ENCODE data around the gene DHDH. TPM values are rescaled to one million over a fixed set of nuclear protein-coding genes. Genes with fewer than 3 reads are reported as not detected.
"Not testable (repeated sequence)": the region's sequence is repeated elsewhere in the genome, so short reads cannot be mapped to it uniquely, and the experiment has no call there.

Gene DHDH
- total RNA-seq, 1 donor from 2014 or later = 1.9 TPM

GRCh38 chr19:48915757-48916156 lies 17.7 kb upstream of the DHDH start:
- no peak for DNase-seq (ENCODE audit: low spot score)

GRCh38 chr19:48918071-48918470 lies 15.4 kb upstream of the DHDH start:
- DNase-seq (ENCODE audit: low spot score) = no peak

GRCh38 chr19:48918801-48919247 lies 14.7 kb upstream of the DHDH start:
- DNase-seq (ENCODE audit: low spot score) = no peak

- not testable (repeated sequence) for DNase-seq (ENCODE audit: low spot score)
Observed at GRCh38 chr19:48919271-48919670, 14.2 kb upstream of the DHDH start.

GRCh38 chr19:48920949-48921348 lies 12.6 kb upstream of the DHDH start:
- no peak for DNase-seq (ENCODE audit: low spot score)

- no peak for DNase-seq (ENCODE audit: low spot score)
Observed at GRCh38 chr19:48921721-48922500, 11.6 kb upstream of the DHDH start.

- no peak for DNase-seq (ENCODE audit: low spot score)
Observed at GRCh38 chr19:48922548-48923490, 10.7 kb upstream of the DHDH start.

GRCh38 chr19:48925240-48925843 lies 8.2 kb upstream of the DHDH start:
- DNase-seq (ENCODE audit: low spot score) = no peak

GRCh38 chr19:48925890-48926289 lies 7.6 kb upstream of the DHDH start:
- not testable (repeated sequence) for DNase-seq (ENCODE audit: low spot score)

GRCh38 chr19:48926909-48927308 lies 6.6 kb upstream of the DHDH start:
- DNase-seq (ENCODE audit: low spot score) = peak; percentile 61

GRCh38 chr19:48927692-48928091 lies 5.8 kb upstream of the DHDH start:
- not testable (repeated sequence) for DNase-seq (ENCODE audit: low spot score)

- no peak for DNase-seq (ENCODE audit: low spot score)
Observed at GRCh38 chr19:48928164-48929025, 5.1 kb upstream of the DHDH start.

GRCh38 chr19:48934837-48935236 lies 1.3 kb downstream of the DHDH start:
- DNase-seq (ENCODE audit: low spot score) = no peak

- no peak for DNase-seq (ENCODE audit: low spot score)
Observed at GRCh38 chr19:48935864-48936263, 2.4 kb downstream of the DHDH start.

- DNase-seq (ENCODE audit: low spot score) = no peak
Observed at GRCh38 chr19:48938256-48938655, 4.8 kb downstream of the DHDH start.

GRCh38 chr19:48940902-48941301 lies 7.4 kb downstream of the DHDH start:
- no peak for DNase-seq (ENCODE audit: low spot score)

GRCh38 chr19:48943081-48943480 lies 9.6 kb downstream of the DHDH start:
- no peak for DNase-seq (ENCODE audit: low spot score)

GRCh38 chr19:48945415-48945814 lies 11.9 kb downstream of the DHDH start:
- no peak for DNase-seq (ENCODE audit: low spot score)

GRCh38 chr19:48945817-48946216 lies 12.3 kb downstream of the DHDH start:
- no peak for DNase-seq (ENCODE audit: low spot score)

GRCh38 chr19:48946463-48947257 lies 13.2 kb downstream of the DHDH start:
- DNase-seq (ENCODE audit: low spot score) = no peak

- no peak for DNase-seq (ENCODE audit: low spot score)
Observed at GRCh38 chr19:48947258-48947542, 13.7 kb downstream of the DHDH start.
